Type B pancreatic cell (in vitro differentiated cells): ENCODE results near the gene KPTN. TPM values are rescaled to one million over a fixed set of nuclear protein-coding genes. Genes with fewer than 3 reads are reported as not detected.

Source experiments
- DNase-seq: peaks from one replicate; pipeline ENCODE4 v3.0.0; 2021; ENCODE audit warnings: mixed read lengths; ENCODE audit not compliant: unreplicated experiment; ENCODE audit errors: extremely low spot score
- H3K27ac Mint-ChIP-seq: 2 replicates; pipeline ENCODE4 v1.8.0; 2021; ENCODE audit warnings: mild to moderate bottlenecking, mixed read lengths
- H3K27me3 Mint-ChIP-seq: 2 replicates; pipeline ENCODE4 v1.8.0; 2021; ENCODE audit warnings: mixed read lengths
- H3K36me3 Mint-ChIP-seq: 2 replicates; pipeline ENCODE4 v1.8.0; 2021; ENCODE audit warnings: mixed read lengths
- H3K4me1 Mint-ChIP-seq: one replicate; pipeline ENCODE4 v1.8.0; 2021; ENCODE audit warnings: mixed read lengths; ENCODE audit not compliant: unreplicated experiment
- H3K4me3 Mint-ChIP-seq: 2 replicates; pipeline ENCODE4 v1.8.0; 2021; ENCODE audit warnings: mild to moderate bottlenecking, mixed read lengths
- H3K9me3 Mint-ChIP-seq: 2 replicates; pipeline ENCODE4 v1.8.0; 2021; ENCODE audit warnings: mixed read lengths
- total RNA-seq: library from RNA; stranded (reverse); gene quantifications from 2 replicates; pipeline ENCODE4 v1.2.1, GENCODE V29; 2021; ENCODE audit warnings: low replicate concordance
- TF ChIP-seq, protein P1 (sequence below): fragments of 200-600 bp; sonication (generic); conservative IDR thresholded peaks from 2 replicates; pipeline ENCODE4 v1.5.0; 2021; ENCODE audit warnings: antibody characterized with exemption, mild to moderate bottlenecking

Gene KPTN
- total RNA-seq, 1 donor from 2014 or later, result 21.2 TPM

DNA sequence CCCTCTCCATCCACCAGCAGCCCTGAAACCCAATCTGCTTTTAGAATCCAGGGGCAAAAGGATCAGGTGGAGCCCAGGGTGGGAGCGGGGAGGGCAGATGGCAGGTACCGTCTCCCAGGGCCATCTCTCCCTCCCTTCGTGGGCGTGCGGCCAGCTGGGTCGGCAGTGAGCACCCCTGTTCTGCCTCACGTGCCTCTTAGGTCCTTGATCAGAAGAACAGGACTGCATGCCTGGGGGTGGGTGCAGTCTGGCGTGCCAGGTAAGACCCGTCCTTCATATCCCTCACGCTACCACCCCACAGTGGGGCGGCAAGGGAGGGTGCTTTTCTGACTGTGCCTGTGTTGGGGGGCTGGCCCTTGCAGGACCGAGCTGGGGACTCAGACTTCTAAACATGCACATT is 14.3 kb downstream of the KPTN start:
- no peak for DNase-seq
- no peak overlapping the region for H3K4me3 Mint-ChIP-seq
- H3K27ac Mint-ChIP-seq, result no peak overlapping the region
- TF ChIP-seq, protein P1, sequence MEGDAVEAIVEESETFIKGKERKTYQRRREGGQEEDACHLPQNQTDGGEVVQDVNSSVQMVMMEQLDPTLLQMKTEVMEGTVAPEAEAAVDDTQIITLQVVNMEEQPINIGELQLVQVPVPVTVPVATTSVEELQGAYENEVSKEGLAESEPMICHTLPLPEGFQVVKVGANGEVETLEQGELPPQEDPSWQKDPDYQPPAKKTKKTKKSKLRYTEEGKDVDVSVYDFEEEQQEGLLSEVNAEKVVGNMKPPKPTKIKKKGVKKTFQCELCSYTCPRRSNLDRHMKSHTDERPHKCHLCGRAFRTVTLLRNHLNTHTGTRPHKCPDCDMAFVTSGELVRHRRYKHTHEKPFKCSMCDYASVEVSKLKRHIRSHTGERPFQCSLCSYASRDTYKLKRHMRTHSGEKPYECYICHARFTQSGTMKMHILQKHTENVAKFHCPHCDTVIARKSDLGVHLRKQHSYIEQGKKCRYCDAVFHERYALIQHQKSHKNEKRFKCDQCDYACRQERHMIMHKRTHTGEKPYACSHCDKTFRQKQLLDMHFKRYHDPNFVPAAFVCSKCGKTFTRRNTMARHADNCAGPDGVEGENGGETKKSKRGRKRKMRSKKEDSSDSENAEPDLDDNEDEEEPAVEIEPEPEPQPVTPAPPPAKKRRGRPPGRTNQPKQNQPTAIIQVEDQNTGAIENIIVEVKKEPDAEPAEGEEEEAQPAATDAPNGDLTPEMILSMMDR, result no peak
- H3K36me3 Mint-ChIP-seq, result no peaks in the 10 kb centered on the region
- peaks cover 66% of the 10 kb centered on the region for H3K27me3 Mint-ChIP-seq
- H3K9me3 Mint-ChIP-seq, result no peaks in the 10 kb centered on the region
- H3K4me1 Mint-ChIP-seq, result peaks cover 4% of the 10 kb centered on the region

DNA sequence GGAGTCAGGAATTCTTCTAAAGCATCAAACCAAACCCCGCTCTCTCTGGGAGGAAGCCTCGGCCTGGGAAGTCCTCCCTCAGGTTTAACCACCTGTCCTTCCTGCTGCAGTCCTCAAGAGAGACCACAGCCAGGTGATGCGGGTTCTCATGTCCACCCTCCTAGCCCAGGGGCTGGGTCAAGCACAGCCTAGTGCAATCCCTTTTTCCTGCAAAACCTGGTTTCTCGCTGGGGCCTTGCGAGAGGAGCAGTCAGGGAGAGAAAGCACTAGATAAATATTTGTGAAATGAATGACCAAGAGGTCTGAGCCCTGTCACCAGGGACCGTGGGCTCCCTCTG is 14.7 kb downstream of the KPTN start:
- Mint-ChIP-seq H3K27me3 (peaks cover 70% of the 10 kb centered on the region), H3K27ac (no peak overlapping the region), H3K36me3 (no peaks in the 10 kb centered on the region), H3K4me1 (peaks cover 4% of the 10 kb centered on the region), H3K9me3 (no peaks in the 10 kb centered on the region), H3K4me3 (no peak overlapping the region)
- TF ChIP-seq, protein P1, result no peak
- no peak for DNase-seq

DNA sequence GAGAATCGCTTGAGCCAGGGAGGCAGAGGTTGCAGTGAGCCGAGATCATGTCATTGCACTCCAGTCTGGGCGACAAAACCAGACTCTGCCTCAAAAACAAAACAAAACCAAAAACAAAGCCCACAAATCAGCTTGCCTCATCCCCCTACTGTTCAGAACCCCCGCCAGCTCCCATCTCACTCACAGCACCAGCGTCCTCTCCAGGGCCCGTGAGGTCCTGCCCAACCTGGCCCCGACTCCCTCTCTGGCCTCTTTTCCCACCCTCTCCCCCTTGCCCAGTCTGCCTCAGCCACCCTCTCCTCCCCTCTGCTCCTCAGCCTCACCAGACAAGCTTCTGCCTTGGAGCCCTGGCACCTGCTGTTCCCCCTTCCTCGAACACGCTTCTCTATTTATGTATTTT is 16.1 kb downstream of the KPTN start:
- H3K27ac Mint-ChIP-seq, result no peak overlapping the region
- TF ChIP-seq, protein P1, result no peak
- peaks cover 71% of the 10 kb centered on the region for H3K27me3 Mint-ChIP-seq
- peaks cover 4% of the 10 kb centered on the region for H3K4me1 Mint-ChIP-seq
- no peaks in the 10 kb centered on the region for H3K9me3 Mint-ChIP-seq
- H3K4me3 Mint-ChIP-seq, result no peak overlapping the region
- H3K36me3 Mint-ChIP-seq, result no peaks in the 10 kb centered on the region
- no peak for DNase-seq

DNA sequence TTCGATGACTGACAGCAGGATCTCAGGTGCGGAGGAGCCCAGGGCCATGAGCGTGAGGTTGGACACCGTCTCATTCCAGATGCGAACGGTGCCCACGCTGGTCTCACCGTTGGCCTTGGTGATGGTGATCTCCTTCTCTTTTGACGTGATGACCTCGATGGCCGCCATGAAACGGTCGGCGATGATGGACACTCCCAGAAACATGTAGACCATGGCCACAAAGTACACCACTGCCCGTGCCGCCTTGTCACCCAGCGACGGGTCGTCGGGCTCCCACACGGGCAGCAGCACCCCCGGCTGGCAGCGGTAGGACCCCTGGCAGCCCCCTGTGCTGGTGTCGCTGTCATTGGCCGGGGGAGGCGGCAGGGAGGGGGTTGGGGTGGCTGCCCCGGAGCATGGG is 18.1 kb downstream of the KPTN start:
- Mint-ChIP-seq H3K27me3 (peaks cover 72% of the 10 kb centered on the region), H3K27ac (no peak overlapping the region), H3K36me3 (no peaks in the 10 kb centered on the region), H3K9me3 (no peaks in the 10 kb centered on the region), H3K4me1 (no peaks in the 10 kb centered on the region), H3K4me3 (no peak overlapping the region)
- TF ChIP-seq, protein P1, result no peak
- DNase-seq, result no peak

DNA sequence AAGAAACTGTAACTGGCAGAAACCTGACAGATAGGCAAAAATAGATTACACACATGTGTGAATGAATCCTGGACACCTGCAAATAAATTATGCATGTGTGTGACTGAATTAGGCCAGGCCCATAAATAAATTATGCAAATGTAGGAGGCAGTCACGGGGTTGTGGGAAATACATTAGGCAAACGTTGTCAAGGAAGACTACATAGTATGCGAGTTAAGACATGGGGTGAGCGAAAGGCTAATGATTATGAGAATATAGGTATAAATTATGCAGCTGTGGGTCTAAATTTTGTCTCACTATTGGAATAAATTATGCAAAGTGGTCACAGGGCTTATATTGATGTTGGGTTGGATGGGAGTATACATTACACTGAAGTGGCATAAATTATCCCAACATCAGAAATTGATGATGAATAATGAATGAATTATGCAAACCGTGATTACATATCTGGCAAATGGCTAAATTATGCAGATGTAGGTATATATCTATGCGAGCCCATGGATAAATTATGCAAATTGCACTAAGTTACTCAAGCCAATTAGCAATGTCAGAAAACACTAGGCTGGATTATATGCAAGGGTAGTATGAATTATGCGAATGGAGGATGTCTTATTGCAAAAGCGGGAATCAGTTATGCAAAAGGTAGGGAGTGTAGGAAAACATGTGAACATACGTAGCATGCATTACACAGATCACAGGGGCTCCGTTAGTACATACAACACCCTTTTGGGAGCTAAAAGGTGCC is 19.2 kb downstream of the KPTN start:
- no peak overlapping the region for H3K4me3 Mint-ChIP-seq
- no peaks in the 10 kb centered on the region for H3K36me3 Mint-ChIP-seq
- no peaks in the 10 kb centered on the region for H3K9me3 Mint-ChIP-seq
- TF ChIP-seq, protein P1, result no peak
- DNase-seq, result no peak
- H3K27me3 Mint-ChIP-seq, result peaks cover 64% of the 10 kb centered on the region
- H3K4me1 Mint-ChIP-seq, result no peaks in the 10 kb centered on the region
- H3K27ac Mint-ChIP-seq, result no peak overlapping the region
